ENCODE data around the gene GPC5. TPM values are rescaled to one million over a fixed set of nuclear protein-coding genes. Genes with fewer than 3 reads are reported as not detected.

The GPC5 gene
- total and polyA plus RNA-seq, 2 experiments from 2014 or later: 0.32 TPM; not detected in 1

DNA sequence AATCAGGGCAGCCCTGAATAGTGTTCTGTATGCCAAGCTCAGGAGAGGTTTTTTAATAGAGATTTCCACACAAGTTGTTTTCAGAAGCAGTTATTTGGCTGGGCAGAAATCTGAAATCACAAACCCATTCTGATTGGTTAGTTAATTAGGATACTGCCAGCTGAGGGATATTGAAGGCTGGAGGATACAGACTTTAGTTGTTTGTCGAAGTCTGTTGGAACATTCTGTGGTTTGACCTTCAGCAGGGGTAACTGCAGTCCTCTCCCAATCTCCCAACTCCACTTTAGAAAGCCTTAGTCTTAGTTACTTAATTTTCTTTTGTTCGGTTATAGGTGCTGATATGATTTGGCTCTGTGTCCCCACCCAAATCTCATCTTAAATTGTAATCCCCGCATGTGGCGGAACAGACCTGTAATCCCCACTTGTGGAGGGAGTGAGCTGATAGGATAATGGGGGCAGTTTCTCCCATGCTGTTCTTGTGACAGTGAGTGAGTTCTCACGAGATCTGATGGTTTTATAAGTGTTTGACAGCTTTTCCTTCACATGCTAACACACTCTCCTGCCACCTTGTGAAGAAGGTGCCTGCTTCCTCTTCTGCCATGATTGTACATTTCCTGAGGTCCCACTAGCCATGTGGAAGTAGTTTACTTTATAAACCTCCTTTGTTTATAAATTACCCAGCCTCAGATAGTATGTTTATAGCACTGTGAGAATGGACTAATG, 169.2 kb downstream of the GPC5 start:
- Histone ChIP-seq H3K79me2 (ENCODE audit: insufficient read depth) (no peaks in the 10 kb centered on the region), H3K27me3 (replicated peaks; ENCODE audit: insufficient read depth) (no peaks in the 10 kb centered on the region), H3K4me3 (no peak overlapping the region), H3K4me2 (ENCODE audit: unreplicated experiment) (no peak overlapping the region), H3K4me1 (ENCODE audit: insufficient read depth) (no peaks in the 10 kb centered on the region), H4K20me1 (ENCODE audit: insufficient read depth) (no peaks in the 10 kb centered on the region), H3K36me3 (ENCODE audit: low read depth) (no peaks in the 10 kb centered on the region), H3K9ac (no peak overlapping the region), H3K9me2 (ENCODE audit: insufficient read depth) (no peaks in the 10 kb centered on the region), H3K9me3 (ENCODE audit: low read depth) (no peaks in the 10 kb centered on the region), H3K27ac (no peak overlapping the region), H2AFZ (no peak overlapping the region), H3F3A (ENCODE audit: insufficient read depth) (no peaks in the 10 kb centered on the region)
- TF ChIP-seq EZH2 (IDR thresholded peaks at IDR 0.05; ENCODE audit: insufficient read depth, poor library complexity, severe bottlenecking): no peak
- TF ChIP-seq EZH2phosphoT487 (IDR thresholded peaks at IDR 0.05; ENCODE audit: insufficient read depth, low read depth): no peak
- 34 to 44% methylated on average over 5 of the region's 5 CpGs for WGBS, 2 experiments (ENCODE audit: low coverage in 1 of 2, low lambda C conversion rate in 2 of 2, missing lambda C conversion rate in 2 of 2)
- DNase-seq: no peak
- in situ Hi-C loops (cut with MboI): no loop called here

DNA sequence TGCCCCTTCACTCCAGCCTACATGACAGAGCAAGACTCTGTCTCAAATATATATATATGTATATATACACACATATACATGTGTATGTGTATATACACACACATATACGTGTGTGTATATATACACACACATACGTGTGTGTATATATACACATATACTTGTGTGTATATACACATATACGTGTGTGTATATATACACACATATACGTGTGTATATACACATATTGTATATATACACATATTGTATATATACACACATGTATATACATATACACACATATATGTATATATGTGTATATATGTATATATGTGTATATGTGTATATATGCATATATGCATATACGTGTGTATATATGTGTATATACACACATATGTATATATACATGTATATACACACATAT, 173.3 kb downstream of the GPC5 start:
- no peaks in the 10 kb centered on the region for H4K20me1 ChIP-seq (ENCODE audit: insufficient read depth)
- no peak overlapping the region for H3K27ac ChIP-seq
- no peaks in the 10 kb centered on the region for H3K79me2 ChIP-seq (ENCODE audit: insufficient read depth)
- H3K9me2 ChIP-seq (ENCODE audit: insufficient read depth): no peaks in the 10 kb centered on the region
- no peak overlapping the region for H3K9ac ChIP-seq
- H3K4me1 ChIP-seq (ENCODE audit: insufficient read depth): no peaks in the 10 kb centered on the region
- no peaks in the 10 kb centered on the region for H3K27me3 ChIP-seq (replicated peaks; ENCODE audit: insufficient read depth)
- in situ Hi-C loops (cut with MboI): no loop called here
- no peak for DNase-seq
- H3K9me3 ChIP-seq (ENCODE audit: low read depth): no peaks in the 10 kb centered on the region
- no peak overlapping the region for H3K4me2 ChIP-seq (ENCODE audit: unreplicated experiment)
- WGBS, 2 experiments (ENCODE audit: low coverage in 1 of 2, low lambda C conversion rate in 2 of 2, missing lambda C conversion rate in 2 of 2): 28 to 50% methylated on average over 3 to 5 of the region's 5 CpGs
- no peak overlapping the region for H2AFZ ChIP-seq
- H3F3A ChIP-seq (ENCODE audit: insufficient read depth): no peaks in the 10 kb centered on the region
- no peaks in the 10 kb centered on the region for H3K36me3 ChIP-seq (ENCODE audit: low read depth)
- no peak for TF ChIP-seq EZH2 (IDR thresholded peaks at IDR 0.05; ENCODE audit: insufficient read depth, poor library complexity, severe bottlenecking)
- no peak for TF ChIP-seq EZH2phosphoT487 (IDR thresholded peaks at IDR 0.05; ENCODE audit: insufficient read depth, low read depth)
- no peak overlapping the region for H3K4me3 ChIP-seq

DNA sequence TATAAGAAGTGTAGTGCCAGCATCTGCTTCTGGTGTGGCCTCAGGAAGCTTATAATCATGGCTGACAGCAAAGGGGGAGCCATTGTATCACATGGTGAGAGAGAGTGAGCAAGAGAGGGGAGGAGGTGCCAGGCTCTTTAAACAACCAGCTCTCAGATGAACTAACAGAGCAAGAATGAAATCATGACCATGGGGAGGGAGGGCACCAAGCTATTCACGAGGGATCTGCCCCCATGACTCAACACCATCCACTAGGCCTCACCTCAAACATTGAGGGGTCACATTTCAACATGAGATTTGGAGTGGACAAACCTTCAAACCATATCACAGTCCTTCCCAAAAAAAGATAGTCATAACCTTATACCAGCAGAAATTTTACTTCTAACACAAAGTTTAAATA, 174.0 kb downstream of the GPC5 start:
- Histone ChIP-seq H3K27ac (no peak overlapping the region), H3F3A (ENCODE audit: insufficient read depth) (no peaks in the 10 kb centered on the region), H3K9me2 (ENCODE audit: insufficient read depth) (no peaks in the 10 kb centered on the region), H3K36me3 (ENCODE audit: low read depth) (no peaks in the 10 kb centered on the region), H3K79me2 (ENCODE audit: insufficient read depth) (no peaks in the 10 kb centered on the region), H3K27me3 (replicated peaks; ENCODE audit: insufficient read depth) (no peaks in the 10 kb centered on the region), H3K4me1 (ENCODE audit: insufficient read depth) (no peaks in the 10 kb centered on the region), H2AFZ (no peak overlapping the region), H3K4me2 (ENCODE audit: unreplicated experiment) (no peak overlapping the region), H3K9me3 (ENCODE audit: low read depth) (no peaks in the 10 kb centered on the region), H3K4me3 (no peak overlapping the region), H3K9ac (no peak overlapping the region), H4K20me1 (ENCODE audit: insufficient read depth) (no peaks in the 10 kb centered on the region)
- TF ChIP-seq EZH2phosphoT487 (IDR thresholded peaks at IDR 0.05; ENCODE audit: insufficient read depth, low read depth) (no peak), EZH2 (IDR thresholded peaks at IDR 0.05; ENCODE audit: insufficient read depth, poor library complexity, severe bottlenecking) (no peak)
- 15 to 22% methylated on average over 1 of the region's 1 CpG for WGBS, 2 experiments (ENCODE audit: low coverage in 1 of 2, low lambda C conversion rate in 2 of 2, missing lambda C conversion rate in 2 of 2)
- no peak for DNase-seq
- in situ Hi-C loops (cut with MboI): no loop called here

DNA sequence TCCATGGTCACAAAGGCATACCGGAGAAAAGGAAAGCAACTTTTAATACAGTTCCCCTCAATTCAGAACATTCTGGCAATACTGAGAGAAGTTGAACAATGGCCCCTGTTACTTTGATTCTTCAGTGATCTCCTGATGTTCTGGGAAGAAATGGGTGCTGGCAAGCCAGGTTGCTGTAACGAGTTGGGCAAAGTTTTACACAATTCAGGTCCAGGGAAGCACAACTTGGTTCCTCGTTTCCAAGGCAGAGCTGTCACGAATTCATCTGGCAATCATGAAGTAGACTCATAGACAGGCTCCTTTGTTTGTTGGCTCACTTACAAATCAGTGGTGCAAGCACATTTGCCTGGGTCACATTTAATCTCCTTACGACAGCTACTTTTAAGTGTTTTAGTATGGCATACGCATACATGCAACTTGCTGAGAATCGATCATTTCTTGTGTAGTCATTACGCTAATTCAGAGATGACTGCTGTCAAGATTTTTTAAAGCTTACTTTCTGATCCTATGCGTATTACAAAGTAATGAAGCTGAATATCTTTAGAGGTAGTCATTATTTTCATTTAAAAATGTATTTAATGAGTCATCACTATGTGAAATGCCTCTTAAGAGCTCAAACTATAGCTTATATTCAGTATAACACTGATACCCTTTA, 174.7 kb downstream of the GPC5 start:
- Histone ChIP-seq H2AFZ (no peak overlapping the region), H3K27ac (no peak overlapping the region), H3F3A (ENCODE audit: insufficient read depth) (no peaks in the 10 kb centered on the region), H3K4me3 (no peak overlapping the region), H3K36me3 (ENCODE audit: low read depth) (no peaks in the 10 kb centered on the region), H3K9ac (no peak overlapping the region), H3K9me3 (ENCODE audit: low read depth) (no peaks in the 10 kb centered on the region), H3K79me2 (ENCODE audit: insufficient read depth) (no peaks in the 10 kb centered on the region), H3K4me2 (ENCODE audit: unreplicated experiment) (no peak overlapping the region), H3K9me2 (ENCODE audit: insufficient read depth) (no peaks in the 10 kb centered on the region), H3K4me1 (ENCODE audit: insufficient read depth) (no peaks in the 10 kb centered on the region), H3K27me3 (replicated peaks; ENCODE audit: insufficient read depth) (no peaks in the 10 kb centered on the region), H4K20me1 (ENCODE audit: insufficient read depth) (no peaks in the 10 kb centered on the region)
- TF ChIP-seq EZH2 (IDR thresholded peaks at IDR 0.05; ENCODE audit: insufficient read depth, poor library complexity, severe bottlenecking) (no peak), EZH2phosphoT487 (IDR thresholded peaks at IDR 0.05; ENCODE audit: insufficient read depth, low read depth) (no peak)
- DNase-seq: no peak
- 43 to 44% methylated on average over 9 of the region's 9 CpGs for WGBS, 2 experiments (ENCODE audit: low coverage in 1 of 2, low lambda C conversion rate in 2 of 2, missing lambda C conversion rate in 2 of 2)
- in situ Hi-C loops (cut with MboI): no loop called here

Measured in GM23248 (cell line).